Transverse colon (tissue), 3 donors: ENCODE results near the gene ZC3H4.

Experiments used
- POLR2A ChIP-seq: fragments of 450-650 bp; IDR thresholded peaks from one replicate; pipeline ENCODE4 v1.6.1; 2016; ENCODE audit warnings: antibody characterized with exemption, mild to moderate bottlenecking, moderate library complexity
- TF ChIP-seq, protein P1 (sequence below), 5 experiments: fragments of 200-600 bp in 3 of 5; fragments of 450-650 bp in 2 of 5; sonication (generic) in 3 of 5; IDR thresholded peaks; 1 replicate in 2 of 5; 2 replicates in 3 of 5; pipeline ENCODE4 v1.5.1; 2016 to 2017; ENCODE audit warnings: antibody characterized with exemption in 5 of 5, inconsistent platforms in 3 of 5, mild to moderate bottlenecking in 2 of 5, moderate library complexity in 1 of 5

DNA sequence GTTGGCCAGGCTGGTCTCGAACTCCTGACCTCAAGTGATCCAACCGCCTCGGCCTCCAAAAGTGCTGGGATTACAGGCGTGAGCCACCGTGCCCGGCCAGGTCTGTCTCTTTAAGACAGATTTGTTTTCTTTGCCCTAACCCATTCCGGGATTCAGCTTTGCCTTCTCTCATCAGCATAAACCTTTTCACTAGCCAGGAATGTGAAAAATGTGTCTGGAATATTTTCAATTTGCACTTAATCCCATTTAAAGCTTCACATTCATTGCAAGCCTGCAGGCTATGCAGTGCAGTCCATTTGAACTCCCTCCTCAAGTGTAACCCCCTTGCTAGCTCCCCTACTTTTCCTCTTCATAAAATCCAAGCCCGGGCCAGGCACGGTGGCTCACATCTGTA, 64.3 kb downstream of the ZC3H4 start:
- no peak for TF ChIP-seq POLR2A
- TF ChIP-seq, protein P1, sequence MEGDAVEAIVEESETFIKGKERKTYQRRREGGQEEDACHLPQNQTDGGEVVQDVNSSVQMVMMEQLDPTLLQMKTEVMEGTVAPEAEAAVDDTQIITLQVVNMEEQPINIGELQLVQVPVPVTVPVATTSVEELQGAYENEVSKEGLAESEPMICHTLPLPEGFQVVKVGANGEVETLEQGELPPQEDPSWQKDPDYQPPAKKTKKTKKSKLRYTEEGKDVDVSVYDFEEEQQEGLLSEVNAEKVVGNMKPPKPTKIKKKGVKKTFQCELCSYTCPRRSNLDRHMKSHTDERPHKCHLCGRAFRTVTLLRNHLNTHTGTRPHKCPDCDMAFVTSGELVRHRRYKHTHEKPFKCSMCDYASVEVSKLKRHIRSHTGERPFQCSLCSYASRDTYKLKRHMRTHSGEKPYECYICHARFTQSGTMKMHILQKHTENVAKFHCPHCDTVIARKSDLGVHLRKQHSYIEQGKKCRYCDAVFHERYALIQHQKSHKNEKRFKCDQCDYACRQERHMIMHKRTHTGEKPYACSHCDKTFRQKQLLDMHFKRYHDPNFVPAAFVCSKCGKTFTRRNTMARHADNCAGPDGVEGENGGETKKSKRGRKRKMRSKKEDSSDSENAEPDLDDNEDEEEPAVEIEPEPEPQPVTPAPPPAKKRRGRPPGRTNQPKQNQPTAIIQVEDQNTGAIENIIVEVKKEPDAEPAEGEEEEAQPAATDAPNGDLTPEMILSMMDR (IDR thresholded peaks at IDR 0.05) = no peak
